ENCODE data around the gene DLK2. TPM values are rescaled to one million over a fixed set of nuclear protein-coding genes. Genes with fewer than 3 reads are reported as not detected.

DLK2 gene
- total RNA-seq, 1 experiment from 2014 or later: 3.6 TPM

- H3K79me2 ChIP-seq (ENCODE audit: low read depth): no peaks in the 10 kb centered on the region
- H3K9me2 ChIP-seq (ENCODE audit: insufficient read depth): no peaks in the 10 kb centered on the region
- H3F3A ChIP-seq (ENCODE audit: insufficient read depth, low read depth): peaks cover 13% of the 10 kb centered on the region; the same call in 1 of the 2 replicates
- no peaks in the 10 kb centered on the region for H3K27me3 ChIP-seq (ENCODE audit: insufficient read depth, low read depth)
- DNase-seq: no peak
- H3K4me1 ChIP-seq (replicated peaks; ENCODE audit: insufficient read depth): peaks cover 12% of the 10 kb centered on the region
- no peak overlapping the region for H3K4me3 ChIP-seq
- intact Hi-C loops (cut with micrococcal nuclease; ENCODE audit: unreplicated experiment): no loop called here
- no peak overlapping the region for H2AFZ ChIP-seq
- POLR2A ChIA-PET (ENCODE audit: unreplicated experiment): no interaction called here
- no peak overlapping the region for H3K4me2 ChIP-seq
- H3K27ac ChIP-seq: no peak overlapping the region
- CTCF ChIA-PET: no interaction called here
- H3K36me3 ChIP-seq (ENCODE audit: low read depth): no peaks in the 10 kb centered on the region
- BruUV-seq (replicated peaks): no TSS peak
- H4K20me1 ChIP-seq (ENCODE audit: insufficient read depth): no peaks in the 10 kb centered on the region
- no peak for TF ChIP-seq EZH2 (IDR thresholded peaks at IDR 0.05; ENCODE audit: low read depth)
- TF ChIP-seq CTCF (conservative IDR thresholded peaks at IDR 0.05): no peak
- H3K9me3 ChIP-seq (ENCODE audit: insufficient read depth, low read depth): 0 out of 2 replicates have a peak, but pooled peaks cover 4% of the 10 kb centered on the region
Measured at GRCh38 chr6:43407296-43407695, 48.1 kb downstream of the DLK2 start.

GRCh38 chr6:43405354-43405753 lies 50.0 kb downstream of the DLK2 start:
- ChIA-PET CTCF (no interaction called here), POLR2A (ENCODE audit: unreplicated experiment) (no interaction called here)
- H3K4me1 ChIP-seq (replicated peaks; ENCODE audit: insufficient read depth): peaks cover 14% of the 10 kb centered on the region
- H3K27ac ChIP-seq: no peak overlapping the region
- peaks cover 13% of the 10 kb centered on the region; the same call in 1 of the 2 replicates for H3F3A ChIP-seq (ENCODE audit: insufficient read depth, low read depth)
- H4K20me1 ChIP-seq (ENCODE audit: insufficient read depth): no peaks in the 10 kb centered on the region
- TF ChIP-seq CTCF (conservative IDR thresholded peaks at IDR 0.05) (no peak), EZH2 (IDR thresholded peaks at IDR 0.05; ENCODE audit: low read depth) (no peak)
- peak in 1 of 2 experiments; percentile 68 for DNase-seq
- H3K4me2 ChIP-seq: peak overlapping the region; percentile 41
- H3K9me2 ChIP-seq (ENCODE audit: insufficient read depth): no peaks in the 10 kb centered on the region
- H3K27me3 ChIP-seq (ENCODE audit: insufficient read depth, low read depth): no peaks in the 10 kb centered on the region
- intact Hi-C loops (cut with micrococcal nuclease; ENCODE audit: unreplicated experiment): no loop called here
- H3K9me3 ChIP-seq (ENCODE audit: insufficient read depth, low read depth): peaks cover 4% of the 10 kb centered on the region; the same call in 1 of the 2 replicates
- no peak overlapping the region for H3K4me3 ChIP-seq
- no peaks in the 10 kb centered on the region for H3K79me2 ChIP-seq (ENCODE audit: low read depth)
- BruUV-seq (replicated peaks): no TSS peak
- no peak overlapping the region for H2AFZ ChIP-seq
- no peaks in the 10 kb centered on the region for H3K36me3 ChIP-seq (ENCODE audit: low read depth)

GRCh38 chr6:43402820-43403219 lies 52.5 kb downstream of the DLK2 start:
- TF ChIP-seq CTCF (conservative IDR thresholded peaks at IDR 0.05): no peak
- TF ChIP-seq EZH2 (IDR thresholded peaks at IDR 0.05; ENCODE audit: low read depth): no peak
- H3K27me3 ChIP-seq (ENCODE audit: insufficient read depth, low read depth): no peaks in the 10 kb centered on the region
- H3K4me3 ChIP-seq: no peak overlapping the region
- CTCF ChIA-PET: interaction anchor here (0.7 kb wide), 1 partner anchor 12 kb away, joined by 3 read pairs; no protein-coding TSS in a partner anchor
- H3K4me2 ChIP-seq: no peak overlapping the region
- H4K20me1 ChIP-seq (ENCODE audit: insufficient read depth): no peaks in the 10 kb centered on the region
- no peaks in the 10 kb centered on the region for H3K79me2 ChIP-seq (ENCODE audit: low read depth)
- no TSS peak for BruUV-seq (replicated peaks)
- H3K36me3 ChIP-seq (ENCODE audit: low read depth): no peaks in the 10 kb centered on the region
- no peak overlapping the region for H2AFZ ChIP-seq
- H3K4me1 ChIP-seq (replicated peaks; ENCODE audit: insufficient read depth): peaks cover 28% of the 10 kb centered on the region
- POLR2A ChIA-PET (ENCODE audit: unreplicated experiment): no interaction called here
- peaks cover 13% of the 10 kb centered on the region; the same call in 1 of the 2 replicates for H3F3A ChIP-seq (ENCODE audit: insufficient read depth, low read depth)
- DNase-seq: no peak
- H3K9me2 ChIP-seq (ENCODE audit: insufficient read depth): no peaks in the 10 kb centered on the region
- no peak overlapping the region for H3K27ac ChIP-seq
- peaks cover 4% of the 10 kb centered on the region; the same call in 1 of the 2 replicates for H3K9me3 ChIP-seq (ENCODE audit: insufficient read depth, low read depth)
- intact Hi-C loops (cut with micrococcal nuclease; ENCODE audit: unreplicated experiment): no loop called here

Measured in PC-9 (cell line).